MCF 10A (cell line): ENCODE results near the gene AKNA. TPM values are rescaled to one million over a fixed set of nuclear protein-coding genes. Genes with fewer than 3 reads are reported as not detected.

Source experiments
- BruUV-seq: library from RNA; stranded (reverse); fragments of 400-500 nt; replicated peaks from 2 replicates; lab custom pipeline; 2021; lab: Mats Ljungman, UMichigan
- CTCF ChIA-PET: fragments of 300-600 bp; sonication (Branson Sonifier 250); formaldehyde crosslinking; extraction: SDS; loops from one replicate; lab custom pipeline; 2021; ENCODE audit warnings: antibody characterized with exemption, inconsistent platforms; lab: Yijun Ruan, JAX
- POLR2A ChIA-PET: fragments of 300-600, 350-650 bp; sonication (Branson Sonifier 250); formaldehyde crosslinking; extraction: SDS; loops from one replicate; lab custom pipeline; 2020; ENCODE audit warnings: antibody characterized with exemption, inconsistent platforms; lab: Yijun Ruan, JAX
- DNase-seq: peaks from one replicate; pipeline ENCODE4 v3.0.0-alpha.2; 2018; ENCODE audit not compliant: unreplicated experiment
- H3K27ac Mint-ChIP-seq: one replicate; pipeline ENCODE4 v1.8.0; 2022; ENCODE audit warnings: mild to moderate bottlenecking, low read depth, mixed read lengths; ENCODE audit not compliant: unreplicated experiment
- H3K27me3 Mint-ChIP-seq: one replicate; pipeline ENCODE4 v1.8.0; 2022; ENCODE audit warnings: mixed read lengths; ENCODE audit not compliant: insufficient read depth, unreplicated experiment
- H3K36me3 Mint-ChIP-seq: one replicate; pipeline ENCODE4 v1.8.0; 2022; ENCODE audit warnings: mild to moderate bottlenecking, moderate library complexity, mixed read lengths; ENCODE audit not compliant: insufficient read depth, unreplicated experiment
- H3K4me1 Mint-ChIP-seq: one replicate; pipeline ENCODE4 v1.8.0; 2022; ENCODE audit warnings: mixed read lengths; ENCODE audit not compliant: insufficient read depth, unreplicated experiment
- H3K4me3 Mint-ChIP-seq: one replicate; pipeline ENCODE4 v1.8.0; 2022; ENCODE audit warnings: mild to moderate bottlenecking, moderate library complexity, mixed read lengths; ENCODE audit not compliant: unreplicated experiment
- H3K9me3 Mint-ChIP-seq: one replicate; pipeline ENCODE4 v1.8.0; 2022; ENCODE audit warnings: mixed read lengths; ENCODE audit not compliant: unreplicated experiment
- intact Hi-C: fragments of 100-400 bp; cut with micrococcal nuclease; formaldehyde crosslinking; loops from 2 replicates; pipeline ENCODE4 v1.14.1; 2022
- total RNA-seq: library from RNA; stranded (reverse); gene quantifications from 2 replicates; pipeline ENCODE4 v1.2.3, GENCODE V29; 2022
- TF ChIP-seq, protein P1 (sequence below): fragments of 200-600 bp; IDR thresholded peaks from one replicate; pipeline ENCODE4 v1.8.0; 2022; ENCODE audit warnings: antibody characterized with exemption, mild to moderate bottlenecking; ENCODE audit not compliant: unreplicated experiment

Gene AKNA
- total RNA-seq, 1 experiment from 2014 or later = 10.9 TPM

DNA sequence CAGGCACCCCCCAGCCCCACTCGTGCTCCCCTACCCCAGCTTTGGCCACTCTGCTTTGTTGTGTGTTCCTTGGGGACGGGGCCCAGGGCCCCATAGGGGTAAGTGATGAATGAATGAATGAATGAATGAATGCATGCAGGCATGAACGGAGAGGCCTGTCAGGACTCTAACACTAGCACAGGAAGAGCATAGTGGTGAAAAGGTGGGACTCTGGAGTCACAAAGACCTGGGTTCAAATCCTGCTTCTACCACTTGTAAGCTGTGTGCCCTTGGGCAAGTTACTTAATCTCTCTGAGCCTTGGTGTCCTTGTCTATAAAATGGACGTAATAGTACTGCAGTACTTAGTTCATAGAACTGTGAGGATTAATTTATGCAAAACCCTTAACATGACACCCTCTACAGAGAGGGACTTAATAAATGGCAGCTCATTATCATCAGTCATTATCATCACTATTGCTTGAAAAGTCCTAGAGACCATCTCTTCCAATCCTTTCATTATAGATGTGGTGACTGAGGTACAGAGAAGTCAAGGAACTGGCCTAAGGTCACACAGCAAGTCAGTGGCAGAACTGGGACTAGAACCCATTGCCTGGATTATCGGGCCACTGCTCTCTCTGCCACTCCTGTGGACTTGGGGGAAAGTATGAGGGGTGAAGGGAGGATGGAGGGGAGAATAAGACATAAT is 44.9 kb downstream of the AKNA start:
- Mint-ChIP-seq H3K9me3 (no peaks in the 10 kb centered on the region), H3K27me3 (no peaks in the 10 kb centered on the region), H3K27ac (no peak overlapping the region), H3K36me3 (peaks cover 16% of the 10 kb centered on the region), H3K4me3 (no peak overlapping the region), H3K4me1 (no peaks in the 10 kb centered on the region)
- TF ChIP-seq, protein P1, sequence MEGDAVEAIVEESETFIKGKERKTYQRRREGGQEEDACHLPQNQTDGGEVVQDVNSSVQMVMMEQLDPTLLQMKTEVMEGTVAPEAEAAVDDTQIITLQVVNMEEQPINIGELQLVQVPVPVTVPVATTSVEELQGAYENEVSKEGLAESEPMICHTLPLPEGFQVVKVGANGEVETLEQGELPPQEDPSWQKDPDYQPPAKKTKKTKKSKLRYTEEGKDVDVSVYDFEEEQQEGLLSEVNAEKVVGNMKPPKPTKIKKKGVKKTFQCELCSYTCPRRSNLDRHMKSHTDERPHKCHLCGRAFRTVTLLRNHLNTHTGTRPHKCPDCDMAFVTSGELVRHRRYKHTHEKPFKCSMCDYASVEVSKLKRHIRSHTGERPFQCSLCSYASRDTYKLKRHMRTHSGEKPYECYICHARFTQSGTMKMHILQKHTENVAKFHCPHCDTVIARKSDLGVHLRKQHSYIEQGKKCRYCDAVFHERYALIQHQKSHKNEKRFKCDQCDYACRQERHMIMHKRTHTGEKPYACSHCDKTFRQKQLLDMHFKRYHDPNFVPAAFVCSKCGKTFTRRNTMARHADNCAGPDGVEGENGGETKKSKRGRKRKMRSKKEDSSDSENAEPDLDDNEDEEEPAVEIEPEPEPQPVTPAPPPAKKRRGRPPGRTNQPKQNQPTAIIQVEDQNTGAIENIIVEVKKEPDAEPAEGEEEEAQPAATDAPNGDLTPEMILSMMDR = no peak
- intact Hi-C loops = no loop called here
- DNase-seq = no peak
- ChIA-PET POLR2A (no interaction called here), CTCF (interaction anchor here (2.1 kb wide), 1 partner anchor 311 kb away, joined by 7 read pairs; no protein-coding TSS in a partner anchor)
- BruUV-seq = no TSS peak

DNA sequence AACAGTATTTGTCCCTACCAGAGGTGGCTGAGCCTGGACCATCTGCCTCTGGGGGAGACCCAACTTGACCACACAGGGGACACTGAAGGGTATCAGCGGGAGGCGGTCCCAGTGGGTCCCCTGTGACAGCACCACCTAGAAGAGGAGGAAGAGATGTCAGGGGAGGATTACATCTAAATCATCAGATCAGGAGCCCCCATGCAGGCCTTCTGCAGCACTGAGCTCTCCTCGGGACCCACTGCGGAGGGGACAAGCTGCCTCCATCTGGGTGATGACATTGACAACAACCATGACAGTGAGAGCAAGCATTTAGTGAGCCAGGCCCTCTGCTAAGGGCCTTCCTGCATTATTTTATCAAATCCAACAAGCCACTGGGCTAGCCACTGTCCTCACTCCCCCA is 45.8 kb downstream of the AKNA start:
- Mint-ChIP-seq H3K27ac (no peak overlapping the region), H3K27me3 (no peaks in the 10 kb centered on the region), H3K9me3 (no peaks in the 10 kb centered on the region), H3K36me3 (peaks cover 16% of the 10 kb centered on the region), H3K4me1 (no peaks in the 10 kb centered on the region), H3K4me3 (no peak overlapping the region)
- ChIA-PET CTCF (interaction anchor here (0.9 to 2.1 kb wide), 2 partner anchors 63 to 312 kb away, joined by 3 to 7 read pairs; no protein-coding TSS in a partner anchor), POLR2A (no interaction called here)
- TF ChIP-seq, protein P1 = no peak
- DNase-seq = no peak
- BruUV-seq = no TSS peak
- intact Hi-C loops = no loop called here

DNA sequence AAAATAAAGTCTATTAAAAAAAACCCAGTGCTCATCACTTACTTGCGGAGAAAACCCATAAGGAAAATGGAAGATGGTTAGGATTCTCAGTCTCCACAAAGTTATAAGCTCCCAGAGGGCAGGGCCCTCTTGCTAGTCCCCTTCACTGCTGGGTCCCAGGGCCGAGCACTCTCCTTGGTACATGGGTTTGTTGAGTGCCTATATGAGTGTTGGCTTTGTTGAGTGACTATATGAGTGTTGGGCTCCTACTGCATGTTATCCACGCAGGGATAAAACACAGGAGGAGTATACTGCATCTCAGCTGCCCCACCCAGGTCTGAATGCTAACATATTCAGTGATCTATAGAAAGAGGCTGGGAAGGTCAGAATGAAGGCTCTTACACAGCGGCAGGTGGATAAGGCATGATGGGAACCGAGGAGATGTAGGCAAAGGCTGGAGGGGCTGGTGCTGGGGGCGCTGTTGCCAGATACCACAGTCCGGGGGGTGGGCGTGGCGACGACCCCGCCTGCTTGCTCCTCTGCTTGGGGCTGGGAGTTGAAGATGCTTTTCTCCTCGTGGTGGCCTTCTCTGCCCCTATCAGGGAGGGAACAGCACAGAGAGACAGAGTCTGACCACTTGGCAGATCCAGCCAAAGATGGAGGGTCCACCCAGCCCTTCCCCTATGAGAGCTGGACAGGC is 46.5 kb downstream of the AKNA start:
- DNase-seq = no peak
- TF ChIP-seq, protein P1 = no peak
- ChIA-PET CTCF (interaction anchor here (0.9 to 2.1 kb wide), 2 partner anchors 63 to 312 kb away, joined by 3 to 7 read pairs; no protein-coding TSS in a partner anchor), POLR2A (interaction anchor here (0.6 kb wide), 1 partner anchor 87 kb away, joined by 3 read pairs; no protein-coding TSS in a partner anchor)
- H3K4me1 Mint-ChIP-seq = no peaks in the 10 kb centered on the region
- H3K4me3 Mint-ChIP-seq = no peak overlapping the region
- no peak overlapping the region for H3K27ac Mint-ChIP-seq
- intact Hi-C loops = no loop called here
- H3K27me3 Mint-ChIP-seq = no peaks in the 10 kb centered on the region
- peaks cover 16% of the 10 kb centered on the region for H3K36me3 Mint-ChIP-seq
- no peaks in the 10 kb centered on the region for H3K9me3 Mint-ChIP-seq
- BruUV-seq = no TSS peak

DNA sequence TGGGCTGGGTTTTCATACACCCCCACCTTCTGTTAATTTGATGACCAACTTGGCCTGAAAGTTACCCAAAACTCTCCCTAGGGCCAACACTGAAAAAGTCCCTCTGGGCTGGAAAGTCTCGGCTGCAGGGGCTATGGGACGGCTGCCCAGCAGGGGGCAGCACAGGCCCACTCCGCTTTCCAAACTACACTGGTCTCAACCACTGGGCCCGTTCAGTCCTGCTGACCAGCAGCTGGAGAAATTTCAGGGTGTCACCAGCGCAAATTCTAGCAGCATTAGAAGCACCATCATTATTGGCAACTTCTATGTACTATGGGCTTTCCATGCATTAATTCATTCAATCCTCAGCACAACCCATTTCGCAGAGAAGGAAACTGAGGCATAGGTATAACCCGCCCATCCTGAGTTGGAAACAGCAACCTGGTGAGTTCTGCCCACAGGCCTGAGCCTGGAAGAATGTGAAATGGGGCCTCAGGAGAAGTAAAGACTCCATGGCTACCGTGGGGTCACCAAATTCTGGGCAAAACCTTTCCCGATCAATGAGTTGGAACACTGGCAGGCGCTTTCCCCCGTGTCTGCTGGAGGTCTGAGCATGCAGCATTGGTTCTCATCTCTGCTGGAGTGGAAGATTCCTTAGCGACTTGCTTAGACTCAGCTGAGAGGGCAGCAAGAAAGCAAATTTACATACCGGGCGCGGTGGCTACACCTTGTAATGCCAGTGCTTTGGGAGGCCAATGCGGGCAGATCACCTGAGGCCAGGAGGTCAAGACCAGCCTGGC is 48.5 kb downstream of the AKNA start:
- Mint-ChIP-seq H3K4me1 (no peaks in the 10 kb centered on the region), H3K4me3 (no peak overlapping the region), H3K9me3 (no peaks in the 10 kb centered on the region), H3K27me3 (no peaks in the 10 kb centered on the region), H3K27ac (no peak overlapping the region), H3K36me3 (peaks cover 11% of the 10 kb centered on the region)
- CTCF ChIA-PET = interaction anchor here (0.5 to 4.4 kb wide), 17 partner anchors 9 to 1604 kb away, joined by 3 to 28 read pairs (median 3); no protein-coding TSS in a partner anchor
- DNase-seq = peak; percentile 60
- intact Hi-C loops = loop anchor here (1.0 kb wide), 3 partner anchors 66 to 314 kb away; no protein-coding TSS in a partner anchor
- BruUV-seq = no TSS peak
- TF ChIP-seq, protein P1 = peak; percentile 89
- POLR2A ChIA-PET = no interaction called here
